Measurements from ENCODE around the gene GREB1.

The GREB1 gene

GRCh38 chr2:11534746-11535484 is 1.1 kb downstream of the GREB1 start:
- peak; percentile 26 for TF ChIP-seq CTCF (conservative IDR thresholded peaks at IDR 0.05; ENCODE audit: control insufficient read depth, insufficient read depth, low read depth, low read length)
- DNase-seq (ENCODE audit: low read depth) = no peak
- H3K4me3 ChIP-seq (ENCODE audit: control insufficient read depth, low read depth, low read length) = no peak overlapping the region

GRCh38 chr2:11535899-11536344 is 2.1 kb downstream of the GREB1 start:
- TF ChIP-seq CTCF (conservative IDR thresholded peaks at IDR 0.05; ENCODE audit: control insufficient read depth, insufficient read depth, low read depth, low read length) = no peak
- H3K4me3 ChIP-seq (ENCODE audit: control insufficient read depth, low read depth, low read length) = no peak overlapping the region
- no peak for DNase-seq (ENCODE audit: low read depth)

- DNase-seq (ENCODE audit: low read depth) = no peak
- no peak for TF ChIP-seq CTCF (conservative IDR thresholded peaks at IDR 0.05; ENCODE audit: control insufficient read depth, insufficient read depth, low read depth, low read length)
- no peak overlapping the region for H3K4me3 ChIP-seq (ENCODE audit: control insufficient read depth, low read depth, low read length)
Measured at GRCh38 chr2:11537951-11538350, 4.1 kb downstream of the GREB1 start.

GRCh38 chr2:11539317-11540147 is 5.7 kb downstream of the GREB1 start:
- H3K4me3 ChIP-seq (ENCODE audit: control insufficient read depth, low read depth, low read length) = no peak overlapping the region
- peak; percentile 6 for DNase-seq (ENCODE audit: low read depth)
- no peak for TF ChIP-seq CTCF (conservative IDR thresholded peaks at IDR 0.05; ENCODE audit: control insufficient read depth, insufficient read depth, low read depth, low read length)

- no peak for TF ChIP-seq CTCF (conservative IDR thresholded peaks at IDR 0.05; ENCODE audit: control insufficient read depth, insufficient read depth, low read depth, low read length)
- H3K4me3 ChIP-seq (ENCODE audit: control insufficient read depth, low read depth, low read length) = no peak overlapping the region
- no peak for DNase-seq (ENCODE audit: low read depth)
Measured at GRCh38 chr2:11540148-11540995, 6.5 kb downstream of the GREB1 start.

GRCh38 chr2:11540996-11541692 is 7.3 kb downstream of the GREB1 start:
- no peak overlapping the region for H3K4me3 ChIP-seq (ENCODE audit: control insufficient read depth, low read depth, low read length)
- no peak for TF ChIP-seq CTCF (conservative IDR thresholded peaks at IDR 0.05; ENCODE audit: control insufficient read depth, insufficient read depth, low read depth, low read length)
- no peak for DNase-seq (ENCODE audit: low read depth)
